ENCODE measurements around the gene KLK14.

Gene KLK14

DNA sequence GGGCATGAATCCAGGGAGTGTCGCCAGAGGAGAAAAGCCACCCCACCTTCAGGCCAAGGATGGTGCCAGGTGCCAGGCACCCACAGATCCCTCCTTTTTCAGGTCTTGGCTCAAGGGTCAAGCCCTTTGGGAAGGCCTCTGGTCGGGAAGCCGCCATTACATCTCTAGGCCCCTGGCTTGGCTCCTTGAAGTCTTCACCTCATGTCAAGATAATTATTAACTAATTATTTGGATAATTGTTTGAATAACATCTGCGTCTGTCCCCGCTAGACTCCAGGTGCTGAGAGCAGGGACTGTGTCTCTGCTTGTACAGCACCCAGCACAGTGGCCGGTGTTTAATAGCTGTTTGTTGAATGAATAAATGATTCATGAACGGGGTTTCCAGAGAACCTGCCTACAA, 19.0 kb downstream of the KLK14 start:
- DNase-seq (ENCODE audit: low read depth), result no peak
- H3K4me3 ChIP-seq (ENCODE audit: low read depth, low read length), result no peak overlapping the region

DNA sequence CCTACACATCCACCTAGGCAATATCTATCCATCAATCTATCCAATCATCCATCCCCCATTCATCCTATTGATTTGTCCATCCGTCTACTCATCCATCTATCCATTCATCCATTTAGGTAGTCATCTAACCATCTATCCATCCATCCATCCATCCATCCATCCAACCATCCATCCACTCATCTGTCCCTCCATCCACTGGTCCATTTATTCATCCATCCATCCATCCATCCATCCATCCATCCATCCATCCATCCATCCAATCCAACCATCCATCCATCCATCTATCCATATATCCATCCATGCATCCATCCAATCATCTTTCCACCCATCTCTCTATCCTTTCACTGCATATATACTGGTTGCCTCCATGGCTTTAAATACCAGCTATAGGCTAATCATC, 21.7 kb downstream of the KLK14 start:
- H3K4me3 ChIP-seq (ENCODE audit: low read depth, low read length), result no peak overlapping the region
- no peak for DNase-seq (ENCODE audit: low read depth)

DNA sequence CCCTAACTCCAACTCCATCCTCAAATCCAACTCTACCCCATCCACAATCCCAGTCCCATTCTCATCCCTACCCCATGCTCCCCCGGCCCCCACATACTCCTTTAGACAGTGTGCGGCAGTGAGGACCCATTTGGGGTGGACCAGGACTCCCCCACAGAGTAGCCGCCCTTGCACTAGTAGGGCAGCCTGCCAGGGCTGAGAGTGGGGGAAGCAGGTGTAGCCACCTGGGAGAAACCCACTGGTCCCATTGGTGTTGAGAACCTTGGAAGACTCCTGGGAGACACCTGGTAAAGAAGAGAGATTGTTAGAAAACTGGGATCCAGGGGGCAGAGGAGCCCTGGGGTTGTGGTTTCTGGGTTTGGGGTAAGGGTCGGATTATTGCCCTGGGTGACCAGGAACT, 22.4 kb downstream of the KLK14 start:
- H3K4me3 ChIP-seq (ENCODE audit: low read depth, low read length), result no peak overlapping the region
- DNase-seq (ENCODE audit: low read depth), result no peak

DNA sequence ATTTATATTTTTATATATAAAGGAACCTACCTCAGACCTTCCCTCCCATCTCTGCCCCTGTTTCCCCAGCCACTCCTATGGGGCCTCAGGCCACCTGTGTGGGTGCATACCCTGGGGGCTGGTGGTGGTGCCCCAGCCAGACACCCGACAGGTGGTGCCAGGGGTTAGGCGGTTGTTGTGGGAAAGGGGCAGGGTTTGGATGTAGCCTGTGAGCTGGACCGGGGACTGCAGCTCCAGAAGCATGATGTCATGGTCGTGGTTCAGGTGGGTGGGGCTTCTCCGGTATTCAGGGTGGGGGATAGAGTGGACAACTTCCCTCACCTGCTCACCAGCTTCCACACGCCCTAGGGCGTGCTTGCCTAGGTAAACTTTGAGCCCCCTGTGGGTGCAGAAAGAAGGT, 23.0 kb downstream of the KLK14 start:
- DNase-seq (ENCODE audit: low read depth), result no peak
- H3K4me3 ChIP-seq (ENCODE audit: low read depth, low read length), result no peak overlapping the region

DNA sequence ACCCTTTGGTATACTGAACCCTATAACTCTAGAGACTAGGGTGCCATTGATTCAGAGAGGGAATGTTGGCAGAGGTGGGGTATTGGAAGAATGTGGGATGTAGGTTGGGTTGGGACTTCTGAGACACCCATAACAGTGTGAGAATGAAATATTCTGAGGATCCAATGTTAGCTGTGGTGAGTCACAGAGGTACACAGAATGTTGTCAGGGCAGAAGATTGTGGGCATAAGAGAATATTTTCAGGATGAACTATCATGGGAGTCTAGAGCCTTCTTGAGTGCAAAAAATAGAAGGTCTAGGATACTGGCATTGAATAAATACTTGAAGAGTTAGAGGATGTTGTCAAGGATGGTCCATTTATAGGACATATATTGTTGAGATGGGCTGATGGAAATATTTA, 26.8 kb downstream of the KLK14 start:
- no peak for DNase-seq (ENCODE audit: low read depth)
- no peak overlapping the region for H3K4me3 ChIP-seq (ENCODE audit: low read depth, low read length)

DNA sequence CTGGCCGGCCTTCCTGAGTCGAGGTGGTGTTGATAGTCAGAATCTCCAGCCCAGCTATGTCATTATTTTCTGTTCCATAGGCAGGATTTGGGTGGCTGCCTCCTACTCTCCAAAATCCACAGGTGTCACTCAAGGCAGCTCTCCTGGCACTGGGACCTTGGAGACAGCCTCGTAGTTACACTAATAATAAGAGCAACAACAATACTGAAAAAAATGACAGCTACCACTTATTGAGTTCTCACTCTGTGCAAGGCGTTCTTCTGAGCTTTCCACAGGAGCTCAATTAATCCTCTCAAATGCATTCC, 35.7 kb downstream of the KLK14 start:
- H3K4me3 ChIP-seq (ENCODE audit: low read depth, low read length), result no peak overlapping the region
- no peak for DNase-seq (ENCODE audit: low read depth)

DNA sequence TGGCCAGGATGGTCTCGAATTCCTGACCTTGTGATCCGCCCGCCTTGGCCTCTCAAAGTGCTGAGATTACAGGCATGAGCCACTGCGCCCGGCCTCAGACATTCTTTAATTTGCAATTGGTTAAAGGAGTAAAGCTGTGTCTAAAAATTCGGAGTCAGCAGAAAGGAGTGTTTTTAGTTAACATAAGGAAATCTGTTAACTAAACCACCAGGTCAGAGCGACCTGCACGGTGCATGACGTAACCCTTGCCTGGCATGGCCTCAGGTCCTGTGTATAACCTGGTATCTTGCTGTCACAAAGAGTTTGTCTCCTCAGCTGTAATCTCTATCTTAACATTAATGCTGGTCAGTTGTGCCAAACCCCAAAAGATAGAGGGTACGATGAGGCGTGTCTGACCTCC, 38.4 kb downstream of the KLK14 start:
- no peak for DNase-seq (ENCODE audit: low read depth)
- H3K4me3 ChIP-seq (ENCODE audit: low read depth, low read length), result no peak overlapping the region

DNA sequence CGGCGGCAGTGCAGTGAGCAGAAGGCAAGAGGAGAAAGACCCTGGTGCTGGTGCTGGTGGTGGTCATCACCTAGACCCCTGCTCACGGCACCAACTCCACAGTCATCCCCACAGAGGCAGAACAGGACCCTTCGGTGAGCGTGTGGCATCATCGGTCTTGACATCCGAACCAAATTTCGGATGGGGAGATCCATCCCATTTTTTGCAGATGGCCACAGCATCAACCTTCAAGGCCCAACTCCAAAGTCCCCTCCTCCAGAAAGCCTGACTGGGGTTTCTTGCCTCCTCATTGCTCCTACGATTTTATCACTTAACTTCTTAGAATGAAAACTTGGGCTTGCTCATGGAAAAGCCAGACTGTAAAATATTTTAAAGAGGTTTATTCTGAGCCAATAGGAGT, 39.2 kb downstream of the KLK14 start:
- no peak overlapping the region for H3K4me3 ChIP-seq (ENCODE audit: low read depth, low read length)
- no peak for DNase-seq (ENCODE audit: low read depth)

DNA sequence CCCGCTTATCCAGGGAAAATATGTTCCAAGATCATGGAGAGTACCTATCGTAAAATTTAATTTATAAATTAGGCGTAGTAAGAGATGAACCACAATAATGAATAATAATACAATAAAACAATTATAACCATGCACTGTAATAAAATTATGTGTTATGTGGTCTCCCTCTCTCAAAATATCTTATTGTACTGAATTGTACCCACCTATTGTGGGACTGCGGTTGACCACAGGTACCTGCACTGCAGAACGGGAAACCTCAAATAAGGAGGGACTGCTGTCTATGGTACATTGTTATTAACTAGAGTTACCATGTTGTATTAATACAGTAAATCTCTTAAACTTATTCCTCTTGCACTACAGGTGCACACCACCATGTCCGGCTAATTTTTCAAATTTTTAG, 42.5 kb downstream of the KLK14 start:
- H3K4me3 ChIP-seq (ENCODE audit: low read depth, low read length), result no peak overlapping the region
- no peak for DNase-seq (ENCODE audit: low read depth)

DNA sequence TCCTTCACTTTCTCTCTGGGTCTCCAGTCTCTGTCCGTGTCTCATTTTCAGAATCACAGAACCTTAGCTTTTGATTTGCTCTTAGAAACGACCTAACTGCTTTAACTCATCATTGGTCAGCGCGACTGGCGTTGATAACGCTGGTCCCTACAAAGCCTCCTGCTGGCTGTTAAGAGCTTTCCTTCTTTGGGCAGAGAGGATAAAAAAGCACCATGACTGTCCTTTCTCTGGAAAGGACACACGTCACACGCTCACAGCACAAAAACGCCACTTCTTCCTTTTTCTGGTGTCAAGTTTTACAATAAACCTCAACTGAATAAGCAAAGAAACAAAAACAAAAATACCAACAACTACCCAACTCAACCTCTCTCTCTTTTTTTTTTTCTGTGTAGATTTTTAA, 46.2 kb downstream of the KLK14 start:
- H3K4me3 ChIP-seq (ENCODE audit: low read depth, low read length), result no peak overlapping the region
- no peak for DNase-seq (ENCODE audit: low read depth)

DNA sequence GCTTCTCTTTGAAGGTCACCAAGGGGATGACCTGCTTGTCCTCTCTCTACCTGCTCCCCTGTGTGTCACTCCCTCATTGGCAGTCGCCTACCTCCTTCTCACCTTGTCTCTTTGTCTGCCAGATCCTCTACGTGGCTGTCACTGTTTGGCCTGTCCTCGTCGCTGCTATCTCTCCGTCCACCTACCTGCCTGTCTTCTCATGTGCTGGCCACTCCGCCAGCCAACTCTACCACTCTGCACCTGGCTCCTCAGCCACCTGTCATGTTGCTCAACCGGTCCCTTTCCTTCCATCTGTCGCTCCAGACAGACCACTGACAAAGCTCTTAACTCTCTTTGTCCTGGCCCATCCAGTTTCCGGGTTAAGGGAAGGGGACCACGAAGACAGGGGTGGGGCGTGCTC, 48.0 kb downstream of the KLK14 start, which contains the start of gene KLK12:
TSS of gene KLK12 (minus strand) at position 299 of the 400 bp plus-strand sequence. CDS start 381 bp downstream, outside the sequence.
- no peak within 1 kb of the TSS for H3K4me3 ChIP-seq (ENCODE audit: low read depth, low read length)
- no peak for DNase-seq (ENCODE audit: low read depth)

DNA sequence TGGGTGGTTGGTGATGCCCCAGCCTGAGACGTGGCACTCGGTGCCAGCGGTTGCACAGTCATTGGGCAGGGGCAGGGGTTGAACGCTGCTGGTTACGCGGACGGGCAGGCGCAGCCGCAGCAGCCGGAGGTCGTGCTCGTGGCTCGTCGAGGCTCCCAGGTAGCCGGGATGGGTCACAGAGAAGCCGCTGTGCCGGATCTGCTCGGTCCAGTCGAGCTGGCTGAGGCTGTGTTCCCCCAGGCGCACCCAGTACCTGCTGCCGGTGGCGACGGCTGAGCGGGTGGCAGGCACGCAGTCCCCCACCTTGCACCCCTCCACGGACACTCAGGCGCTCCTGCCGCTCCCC, 50.8 kb downstream of the KLK14 start:
- no peak for DNase-seq (ENCODE audit: low read depth)
- H3K4me3 ChIP-seq (ENCODE audit: low read depth, low read length), result no peak overlapping the region

DNA sequence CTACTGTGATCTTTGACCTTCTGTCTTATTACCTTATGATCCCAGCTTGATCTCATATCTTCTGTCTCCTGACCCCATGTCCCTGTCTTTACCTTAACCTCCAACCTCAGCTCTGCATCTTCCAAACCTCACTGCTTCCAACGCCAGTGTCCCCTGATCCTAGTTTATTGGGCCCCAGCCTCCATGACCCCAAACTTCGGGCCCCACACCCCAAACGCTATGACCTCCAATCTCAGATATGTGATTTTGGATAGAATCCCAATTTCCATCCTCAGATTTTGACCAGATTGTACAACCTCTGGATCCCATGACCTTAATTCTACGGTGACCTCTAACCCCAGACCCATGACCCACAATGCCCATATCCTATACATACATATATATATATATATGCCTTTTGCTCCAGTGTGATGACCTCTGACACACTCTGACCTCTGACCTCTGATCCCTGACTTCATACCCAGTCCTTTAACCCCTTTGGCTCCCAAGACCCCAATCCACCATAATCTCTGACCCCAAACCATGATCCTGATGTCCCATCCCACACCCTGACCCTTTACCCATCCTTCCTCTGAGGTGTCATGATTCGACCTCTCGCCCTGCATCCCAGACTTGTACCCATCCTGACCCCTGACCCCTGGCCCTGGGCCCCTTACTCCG, 51.3 kb downstream of the KLK14 start:
- no peak overlapping the region for H3K4me3 ChIP-seq (ENCODE audit: low read depth, low read length)
- DNase-seq (ENCODE audit: low read depth), result no peak

DNA sequence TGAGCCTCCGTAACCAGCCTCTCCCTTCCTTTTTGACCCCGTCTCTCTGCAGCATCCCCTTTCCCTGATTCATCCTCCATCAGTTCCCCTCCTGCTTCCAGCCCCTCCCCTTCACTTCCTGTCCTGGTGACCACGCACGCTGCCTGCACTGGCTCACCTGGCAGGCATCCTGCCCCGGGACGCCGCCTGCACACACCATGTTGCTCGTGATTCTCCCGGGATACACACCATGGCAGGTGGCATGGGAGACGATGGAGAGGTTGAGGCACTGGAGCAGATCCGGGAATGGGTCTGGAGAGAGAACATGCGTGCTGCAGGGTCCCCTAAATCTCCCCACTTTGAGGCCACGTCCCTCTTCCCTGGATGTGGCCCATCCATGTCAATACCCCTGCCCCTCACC, 52.1 kb downstream of the KLK14 start:
- H3K4me3 ChIP-seq (ENCODE audit: low read depth, low read length), result no peak overlapping the region
- DNase-seq (ENCODE audit: low read depth), result no peak

DNA sequence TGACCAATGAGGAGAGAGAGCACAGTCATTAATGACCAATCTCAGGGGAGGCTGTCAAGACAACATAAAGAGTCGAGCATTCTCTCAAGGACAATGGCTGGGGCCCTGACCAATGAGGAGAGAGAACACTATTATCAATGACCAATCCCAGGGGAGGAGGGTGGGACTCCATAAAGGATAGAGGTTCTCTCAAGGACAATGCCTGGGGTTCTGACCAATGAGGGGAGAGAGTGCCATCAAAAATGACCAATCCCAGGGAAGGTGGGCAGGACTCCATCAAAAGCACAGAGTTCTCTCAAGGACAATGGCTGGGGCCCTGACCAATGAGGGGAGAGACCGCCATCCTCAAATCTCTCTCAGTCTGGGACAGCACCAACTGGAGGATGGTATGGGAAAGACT, 53.0 kb downstream of the KLK14 start:
- DNase-seq (ENCODE audit: low read depth), result no peak
- H3K4me3 ChIP-seq (ENCODE audit: low read depth, low read length), result no peak overlapping the region

Data from skeletal muscle cell (primary cell).